Activated CD4-positive, CD25-positive, alpha-beta regulatory T cell (primary cell): ENCODE measurements around the gene TTC4.

Experiments used
- DNase-seq, 4 experiments: peaks; one replicate each; lab custom pipeline; 2025; lab: John Stamatoyannopoulos, UW

The TTC4 gene

DNA sequence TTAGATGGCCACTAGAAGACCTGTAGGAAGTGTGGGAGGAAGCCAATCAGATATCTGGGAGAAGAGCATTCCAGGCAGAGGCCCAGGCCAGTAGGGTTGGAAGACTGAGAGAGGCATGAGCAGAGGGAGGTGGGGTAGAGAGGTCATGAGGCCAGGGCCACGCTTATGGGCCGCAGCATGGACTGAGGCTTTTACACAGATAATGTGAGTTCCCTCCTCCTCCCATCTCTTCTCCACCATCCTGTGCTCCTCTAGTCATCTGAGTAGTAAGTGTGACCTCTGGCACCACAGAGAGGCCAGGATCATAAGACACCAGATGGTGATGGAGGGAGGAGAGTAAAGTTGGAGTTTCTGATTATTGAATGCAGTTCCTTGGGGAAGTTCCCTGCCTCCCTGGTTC, 68.4 kb downstream of the TTC4 start:
- DNase-seq: no peak

DNA sequence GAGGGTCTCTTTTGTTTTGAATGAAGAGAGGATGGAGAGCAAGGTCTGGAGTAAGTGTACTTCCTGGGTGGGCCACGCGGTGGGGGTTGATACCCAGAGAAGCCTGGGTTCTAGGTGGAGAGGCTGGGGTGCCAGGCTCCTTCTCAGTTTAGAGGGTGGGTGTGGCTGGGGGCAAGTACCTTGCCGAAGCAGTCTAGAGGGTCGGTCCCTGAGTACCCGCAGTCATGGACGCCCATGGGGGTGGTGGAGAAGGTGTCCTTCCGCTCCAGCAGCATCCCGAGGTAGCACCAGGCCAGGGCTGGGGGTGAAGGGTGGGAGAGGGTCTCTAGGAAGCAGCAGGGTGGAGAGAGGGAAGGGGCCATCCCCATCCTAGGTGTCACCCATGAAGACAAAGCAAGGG, 71.1 kb downstream of the TTC4 start:
- DNase-seq: no peak

- DNase-seq: no peak
Observed at GRCh38 chr1:54787604-54788003, 71.9 kb downstream of the TTC4 start.

- no peak for DNase-seq
Observed at GRCh38 chr1:54788459-54788858, 72.8 kb downstream of the TTC4 start.

GRCh38 chr1:54791880-54792522, 76.3 kb downstream of the TTC4 start:
- peak in 1 of 4 experiments; percentile 31 for DNase-seq
